Glomerular endothelial cell (primary cell): ENCODE data around the gene FMC1. TPM values are rescaled to one million over a fixed set of nuclear protein-coding genes. Genes with fewer than 3 reads are reported as not detected.
"Not testable (repeated sequence)": the region's sequence is repeated elsewhere in the genome, so short reads cannot be mapped to it uniquely, and the experiment has no call there.

Experiments
- DNase-seq: peaks from one replicate; pipeline ENCODE4 v3.0.0-alpha.2; 2011; ENCODE audit warnings: low read depth, low spot score; ENCODE audit errors: extremely low read depth
- total RNA-seq: library from RNA; depleted of rRNA; stranded (reverse); fragments of >200 nt; gene quantifications from 2 replicates; pipeline ENCODE4 v1.2.3, GENCODE V29; 2015

FMC1 gene
- total RNA-seq = 7.5 and 13.2 TPM in 2 replicates

GRCh38 chr7:139341058-139341775 is at the start of gene FMC1:
TSS of gene FMC1 (plus strand) at chr7:139341337. CDS start at chr7:139341385, 48 bp downstream.
- DNase-seq = peak; percentile 74

GRCh38 chr7:139292821-139293220 is 48.3 kb upstream of the FMC1 start:
- DNase-seq = no peak

GRCh38 chr7:139293534-139293933 is 47.6 kb upstream of the FMC1 start:
- no peak for DNase-seq

- DNase-seq = no peak
Observed at GRCh38 chr7:139294241-139294640, 46.9 kb upstream of the FMC1 start.

- no peak for DNase-seq
Observed at GRCh38 chr7:139294951-139295575, 46.1 kb upstream of the FMC1 start.

GRCh38 chr7:139297795-139298194 is 43.3 kb upstream of the FMC1 start:
- no peak for DNase-seq

- no peak for DNase-seq
Observed at GRCh38 chr7:139299296-139299695, 41.8 kb upstream of the FMC1 start.

GRCh38 chr7:139300390-139300789 is 40.7 kb upstream of the FMC1 start:
- no peak for DNase-seq

GRCh38 chr7:139304517-139304916 is 36.6 kb upstream of the FMC1 start:
- DNase-seq = no peak

GRCh38 chr7:139317939-139318505 is 23.1 kb upstream of the FMC1 start:
- no peak for DNase-seq

- no peak for DNase-seq
Observed at GRCh38 chr7:139321071-139321745, 19.9 kb upstream of the FMC1 start.

GRCh38 chr7:139324709-139325108 is 16.4 kb upstream of the FMC1 start:
- not testable (repeated sequence) for DNase-seq

GRCh38 chr7:139328375-139328774 is 12.8 kb upstream of the FMC1 start:
- no peak for DNase-seq

- DNase-seq = no peak
Observed at GRCh38 chr7:139329119-139329518, 12.0 kb upstream of the FMC1 start.

- DNase-seq = no peak
Observed at GRCh38 chr7:139330333-139331030, 10.7 kb upstream of the FMC1 start.

GRCh38 chr7:139332697-139333359 is 8.3 kb upstream of the FMC1 start:
- DNase-seq = no peak

GRCh38 chr7:139333443-139333842 is 7.7 kb upstream of the FMC1 start:
- not testable (repeated sequence) for DNase-seq

GRCh38 chr7:139334399-139335150 is 6.6 kb upstream of the FMC1 start:
- no peak for DNase-seq

GRCh38 chr7:139339025-139339424 is 2.1 kb upstream of the FMC1 start:
- DNase-seq = no peak

GRCh38 chr7:139339698-139340036 is 1.5 kb upstream of the FMC1 start:
- DNase-seq = no peak
